Measurements from ENCODE around the gene HSD3B7.

HSD3B7 gene

DNA sequence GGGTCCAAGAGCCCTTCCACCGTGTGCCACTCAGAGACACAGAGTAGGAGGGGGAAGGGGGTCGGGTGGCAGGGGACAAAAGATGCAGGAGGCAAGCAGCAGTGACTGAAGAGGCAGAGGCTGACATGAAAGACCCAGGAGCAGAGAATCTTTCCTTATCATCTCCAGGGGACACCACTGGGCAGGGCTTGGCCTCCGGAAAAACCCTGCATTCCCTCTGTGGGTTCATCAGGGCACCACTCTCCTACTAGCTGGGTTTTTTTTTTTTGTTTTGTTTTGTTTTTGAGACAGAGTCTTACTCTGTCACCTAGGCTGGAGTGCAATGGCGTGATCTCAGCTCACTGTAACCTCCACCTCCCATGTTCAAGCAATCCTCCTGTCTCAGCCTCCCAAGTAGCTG lies 46.3 kb downstream of the HSD3B7 start:
- DNase-seq = no peak

DNA sequence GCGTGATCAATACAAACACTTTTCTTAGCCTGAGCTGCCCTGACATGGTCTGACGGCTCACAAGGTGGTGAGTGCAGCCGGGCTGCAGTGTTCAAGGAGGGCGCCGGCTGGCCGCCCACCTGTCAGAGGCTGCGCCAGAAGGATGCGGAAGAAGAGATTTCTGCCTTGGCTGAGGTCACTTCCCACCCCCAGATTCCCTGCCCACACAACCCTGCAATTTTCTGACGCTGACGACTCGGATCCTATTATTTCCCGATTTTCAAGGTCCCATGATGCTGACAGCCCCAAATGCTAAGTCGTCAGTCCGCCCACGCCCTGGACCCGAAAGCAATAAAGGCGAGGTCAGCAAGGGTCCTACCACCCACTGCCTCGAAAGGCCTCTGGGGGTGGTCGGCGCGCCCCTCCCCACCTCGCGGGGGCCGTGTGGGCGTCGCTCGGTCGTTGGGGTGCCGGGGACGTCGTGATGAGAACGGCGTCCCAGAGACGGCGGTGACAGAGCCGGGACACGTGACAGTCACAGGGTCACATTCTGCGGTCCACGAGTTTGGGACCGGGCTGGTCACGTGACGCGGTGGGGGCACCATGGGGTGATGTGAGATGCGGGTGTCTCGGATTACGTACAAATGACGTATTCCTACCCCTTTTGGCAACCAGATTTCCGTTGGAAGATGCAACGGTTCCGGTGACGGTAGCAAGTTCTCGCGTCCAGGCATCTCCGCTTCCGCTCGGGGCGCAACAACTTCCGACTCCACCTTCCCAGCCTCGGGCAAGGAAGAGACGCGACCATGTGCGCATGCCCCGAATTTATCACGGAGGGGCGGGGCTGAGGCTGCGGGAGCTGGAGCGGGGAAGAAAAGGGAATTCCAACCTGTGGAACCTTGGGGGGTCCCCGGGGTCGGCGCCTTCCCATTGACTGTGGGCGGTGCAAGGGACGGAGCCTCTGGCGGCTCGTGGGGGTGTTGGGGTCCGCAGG lies 48.0 kb downstream of the HSD3B7 start, which contains the start of gene STX4:
Gene STX4 (plus strand): TSS at position 823 of the 973 bp plus-strand sequence. CDS start 248 bp downstream, outside the sequence.
- DNase-seq = peak; percentile 95

DNA sequence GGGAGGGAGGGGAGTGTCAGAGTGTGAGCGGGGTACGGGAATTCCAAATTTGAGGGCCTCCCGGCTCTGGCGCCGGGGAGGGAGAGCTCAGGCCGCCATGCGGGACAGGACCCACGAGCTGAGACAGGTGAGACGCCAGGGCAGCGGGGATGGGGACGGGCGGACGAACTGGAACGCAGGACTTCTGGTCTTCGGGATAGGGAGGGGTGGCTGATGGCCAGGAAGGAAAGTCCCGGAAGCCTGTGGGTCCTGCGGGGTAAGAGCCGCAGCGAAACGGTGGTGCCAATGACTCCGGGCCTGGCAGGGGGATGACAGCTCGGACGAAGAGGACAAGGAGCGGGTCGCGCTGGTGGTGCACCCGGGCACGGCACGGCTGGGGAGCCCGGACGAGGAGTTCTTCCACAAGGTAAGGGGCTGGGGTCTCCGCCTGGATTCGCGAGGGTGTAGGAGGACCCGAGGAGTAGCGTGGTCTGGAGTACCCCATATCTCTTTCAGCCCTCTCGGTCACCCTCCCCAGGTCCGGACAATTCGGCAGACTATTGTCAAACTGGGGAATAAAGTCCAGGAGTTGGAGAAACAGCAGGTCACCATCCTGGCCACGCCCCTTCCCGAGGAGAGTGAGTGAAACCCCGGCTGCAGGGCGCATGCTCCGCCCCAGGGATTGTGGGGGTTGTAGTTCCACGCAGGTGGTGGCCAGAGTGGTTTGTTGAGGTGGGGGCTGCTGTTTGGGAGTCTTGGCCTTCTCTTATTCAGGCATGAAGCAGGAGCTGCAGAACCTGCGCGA lies 48.9 kb downstream of the HSD3B7 start:
- DNase-seq = peak; percentile 85

DNA sequence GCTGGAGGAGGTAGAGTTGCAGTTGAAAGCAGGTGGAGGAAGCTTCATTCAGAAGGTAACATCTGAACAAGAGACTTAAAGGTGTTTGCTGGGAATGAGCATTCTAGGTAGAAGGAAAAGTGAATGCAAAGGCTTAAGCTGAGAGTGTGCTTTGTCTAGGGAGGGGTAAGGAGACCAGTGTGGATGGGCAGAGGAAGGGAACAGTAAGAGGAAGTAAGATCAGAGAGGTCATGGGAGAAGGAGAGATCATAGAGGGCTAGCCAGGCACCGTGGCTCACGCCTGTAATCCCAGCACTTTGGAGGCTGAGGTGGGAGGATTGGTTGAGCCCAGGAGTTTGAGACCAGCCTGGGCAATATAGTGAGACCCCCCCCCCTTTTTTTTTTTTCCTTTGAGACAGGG lies 51.7 kb downstream of the HSD3B7 start:
- no peak for DNase-seq
